NCI-H146 treated with DMSO at 0.1 percent for 48 hours (cell line): ENCODE measurements around the gene KLRD1.
"Not testable (repeated sequence)": the region's sequence is repeated elsewhere in the genome, so short reads cannot be mapped to it uniquely, and the experiment has no call there.

Source experiments
- DNase-seq: peaks from one replicate; lab custom pipeline; 2025; ENCODE audit not compliant: unreplicated experiment; lab: John Stamatoyannopoulos, UW

KLRD1 gene

GRCh38 chr12:10368206-10369171 is 60.8 kb downstream of the KLRD1 start:
- DNase-seq: no peak

GRCh38 chr12:10369557-10370415 is 62.1 kb downstream of the KLRD1 start:
- no peak for DNase-seq

- DNase-seq: not testable (repeated sequence)
Observed at GRCh38 chr12:10371893-10372535, 64.3 kb downstream of the KLRD1 start.

- no peak for DNase-seq
Observed at GRCh38 chr12:10372559-10372958, 64.9 kb downstream of the KLRD1 start.

- DNase-seq: no peak
Observed at GRCh38 chr12:10374624-10375018, 67.0 kb downstream of the KLRD1 start.

- not testable (repeated sequence) for DNase-seq
Observed at GRCh38 chr12:10378737-10379136, 71.1 kb downstream of the KLRD1 start.
